Adrenal gland (tissue), 12 donors: Measurements from ENCODE around the gene MAP3K2. TPM values are rescaled to one million over a fixed set of nuclear protein-coding genes. Genes with fewer than 3 reads are reported as not detected.

Experiments used
- DNase-seq, 7 donors: peaks; one replicate each; pipeline ENCODE4 v3.0.0-alpha.2; 2019 to 2020
- H3K27ac ChIP-seq, 5 donors: fragments of 200-600 bp; sonication (generic) in 4 of 5; 1 replicate in 3 of 5; 2 replicates in 2 of 5; pipeline versions ENCODE4 v1.5.1 to v1.8.0; 2016 to 2020; ENCODE audit warnings: mild to moderate bottlenecking in 1 of 5
- H3K27me3 ChIP-seq: fragments of 200-600 bp; 2 replicates; pipeline ENCODE4 v1.8.0; 2021
- H3K36me3 ChIP-seq, 2 donors: fragments of 200-600 bp; replicated peaks in 1 of 2; 1 replicate in 1 of 2; 2 replicates in 1 of 2; pipeline versions ENCODE4 v1.5.1 to v1.8.0; 2018 to 2022
- H3K4me1 ChIP-seq, 2 donors: fragments of 200-600 bp; replicated peaks in 1 of 2; 1 replicate in 1 of 2; 2 replicates in 1 of 2; pipeline versions ENCODE4 v1.5.1 to v1.8.0; 2018 to 2021
- H3K4me3 ChIP-seq, 4 donors: fragments of 200-600 bp; sonication (generic) in 3 of 4; one replicate each; pipeline ENCODE4 v1.5.1; 2016 to 2018
- H3K9me3 ChIP-seq, 3 donors: fragments of 200-600 bp; sonication (generic) in 1 of 3; replicated peaks in 1 of 3; 1 replicate in 2 of 3; 2 replicates in 1 of 3; pipeline versions ENCODE4 v1.5.1 to v1.8.0; 2016 to 2021
- CTCF ChIP-seq, 6 experiments: fragments of 450-650 bp in 4 of 6; fragments of 200-600 bp in 2 of 6; sonication (generic) in 1 of 6; IDR thresholded peaks; 1 replicate in 5 of 6; 2 replicates in 1 of 6; pipeline versions ENCODE4 v1.5.1 to v1.8.0; 2016 to 2021; ENCODE audit warnings: antibody characterized with exemption in 6 of 6, mild to moderate bottlenecking in 2 of 6, moderate library complexity in 1 of 6
- POLR2A ChIP-seq, 2 donors: fragments of 450-650 bp; IDR thresholded peaks; one replicate each; pipeline ENCODE4 v1.6.1; 2017; ENCODE audit warnings: antibody characterized with exemption in 2 of 2, mild to moderate bottlenecking in 2 of 2, moderate library complexity in 1 of 2
- WGBS, 4 donors: extraction: QIAGEN DNeasy Blood & Tissue Kit in 2 of 4; methylation state at CpG; one replicate each; pipeline versions ENCODE4 v1.1.5 to v1.1.7; 2013 to 2017; 5-methylcytosine and 5-hydroxymethylcytosine counted together
- intact Hi-C, 2 donors: fragments of 100-400 bp; cut with DNase I; formaldehyde crosslinking; loops; one replicate each; pipeline versions ENCODE4 v1.14.1 to v1.15.0; 2022 to 2023
- microRNA-seq, 3 donors: library from miRNA; unstranded; fragments of <30 nt; microRNA quantifications; one replicate each; pipeline ENCODE4, GENCODE V29; 2017 to 2020
- polyA plus RNA-seq, 3 donors: library from polyadenylated mRNA; stranded (reverse); fragments of 200-250 nt in 2 of 3; fragments of 350-450 nt in 1 of 3; fragmentation: Illumina TruSeq in 1 of 3; extraction: RNeasy Lipid Tissue Mini Kit (QIAGEN cat#74804) in 1 of 3; gene quantifications; one replicate each; pipeline ENCODE4 v1.2.3, GENCODE V29; 2013 to 2014
- small RNA-seq, 2 donors: library from RNA; depleted of rRNA; stranded (forward); fragments of <200 nt; gene quantifications; one replicate each; pipeline ENCODE3, GENCODE V24; 2016
- total RNA-seq, 9 donors: library from RNA; depleted of rRNA in 4 of 9; stranded (reverse); fragments of >200 nt in 4 of 9; fragments of 120-200 nt in 1 of 9; fragmentation: NEBNext Ultra II Directional in 1 of 9; extraction: Animal tissue kit (Norgen Biotek cat#: 25700) in 1 of 9; gene quantifications; one replicate each; pipeline versions ENCODE4 v1.1.0 to v1.2.4, GENCODE V29; 2013 to 2023
- donor health status: healthy with polysubstance abuse.
- donor health status: Bipolar disorder and iron deficiency.
- donor health status: DM: yes; HTN: yes; CAD: no.
- donor health status: DM: no; HTN: no; CAD: no.
- donor health status: DM: no; HTN: no; CAD: no.
- donor health status: DM: yes; HTN: yes; CAD: no.

The MAP3K2 gene
- total and polyA plus RNA-seq, 12 donors: 4.2 to 91.6 (median 49.2) TPM

GRCh38 chr2:127254386-127254981 lies 133.3 kb downstream of the MAP3K2 start:
- Histone ChIP-seq H3K27me3 (no peaks in the 10 kb centered on the region), H3K36me3 (peaks cover 0 to 26% of the 10 kb centered on the region in 2 donors), H3K4me1 (no peaks in the 10 kb centered on the region), H3K27ac (no peak overlapping the region), H3K4me3 (no peak overlapping the region), H3K9me3 (no peaks in the 10 kb centered on the region)
- TF ChIP-seq POLR2A (IDR thresholded peaks at IDR 0.05) (no peak), CTCF (IDR thresholded peaks at IDR 0.05) (no peak)
- 80 to 85% (median 84%) methylated on average over 7 of the region's 7 CpGs for WGBS, 4 donors
- no peak for DNase-seq
- intact Hi-C loops: no loop called here

Small RNA genes lying within 50 kb of the gene (microRNA-seq; reads per million reads assigned to microRNA genes)
- gene MIR4783: 0 to 0.28 (median 0) reads per million in 3 donors

Small RNA genes lying within 50 kb of the gene (small RNA-seq; reads per million reads assigned to genes)
- 0 reads per million in 2 donors for gene MIR4783
- 0 reads per million in 2 donors for gene RNU6-1147P

Other genes with a start within 250 kb of the MAP3K2 start
- gene CYP27C1, start 167.7 kb downstream of the MAP3K2 start, total RNA-seq: under 1 TPM in 6 of 9 donors, not detected in 3; 0.11 to 0.39 (median 0.17) TPM
- under 1 TPM; 0.22 to 0.97 (median 0.30) TPM for gene CYP27C1, start 167.7 kb downstream of the MAP3K2 start, polyA plus RNA-seq
- gene ERCC3, start 93.8 kb downstream of the MAP3K2 start, total RNA-seq: 10 to 100 TPM; 26.7 to 65.8 (median 37.4) TPM
- 10 to 100 TPM; 27.8 to 42.1 (median 37.7) TPM for gene ERCC3, start 93.8 kb downstream of the MAP3K2 start, polyA plus RNA-seq
- not detected for gene PROC, start 30.5 kb upstream of the MAP3K2 start, total RNA-seq
- under 1 TPM in 2 of 3 donors, not detected in 1; 0.10 to 0.16 TPM for gene PROC, start 30.5 kb upstream of the MAP3K2 start, polyA plus RNA-seq
- 10 to 100 TPM; 17.8 to 51.9 (median 23.0) TPM for gene IWS1, start 138.5 kb upstream of the MAP3K2 start, total RNA-seq
- gene IWS1, start 138.5 kb upstream of the MAP3K2 start, polyA plus RNA-seq: 10 to 100 TPM; 21.7 to 39.0 (median 32.9) TPM
- under 1 TPM in 8 of 9 donors, not detected in 1; 0.13 to 0.96 (median 0.27) TPM for gene MYO7B, start 147.7 kb upstream of the MAP3K2 start, total RNA-seq
- 1 to 10 TPM in 1 of 3 donors, under 1 TPM in 2; 0.16 to 1.5 (median 0.84) TPM for gene MYO7B, start 147.7 kb upstream of the MAP3K2 start, polyA plus RNA-seq